GM13976 (cell line): ENCODE results near the gene ENO2.

Experiments
- DNase-seq: peaks from one replicate; pipeline ENCODE4 v3.0.0; 2012; ENCODE audit warnings: low spot score
- CTCF ChIP-seq: IDR thresholded peaks from 2 replicates; pipeline ENCODE4 v1.5.1; 2012; ENCODE audit warnings: borderline replicate concordance, mild to moderate bottlenecking; ENCODE audit not compliant: insufficient read depth; ENCODE audit errors: extremely low read depth, missing control alignments, control extremely low read depth
- in situ Hi-C: fragments of 300-500 bp; cut with MboI; formaldehyde crosslinking; loops from one replicate; pipeline ENCODE4 v1.12.0; 2022; ENCODE audit warnings: low sequenced_read_pairs, mixed read lengths, inconsistent platforms; ENCODE audit not compliant: unreplicated experiment

Gene ENO2

GRCh38 chr12:6960593-6961277, 46.4 kb downstream of the ENO2 start:
- in situ Hi-C loops = no loop called here
- peak; percentile 68 for DNase-seq
- peak; percentile 62 for TF ChIP-seq CTCF

- no peak for TF ChIP-seq CTCF
- in situ Hi-C loops = no loop called here
- DNase-seq = peak; percentile 65
Measured at GRCh38 chr12:6961278-6961694, 46.9 kb downstream of the ENO2 start.

- peak; percentile 12 for TF ChIP-seq CTCF
- in situ Hi-C loops = no loop called here
- DNase-seq = peak; percentile 72
Measured at GRCh38 chr12:6961695-6962284, 47.4 kb downstream of the ENO2 start.

- no peak for DNase-seq
- in situ Hi-C loops = no loop called here
- TF ChIP-seq CTCF = no peak
Measured at GRCh38 chr12:6962285-6963015, 48.1 kb downstream of the ENO2 start.

GRCh38 chr12:6963016-6963731, 48.8 kb downstream of the ENO2 start:
- no peak for TF ChIP-seq CTCF
- in situ Hi-C loops = no loop called here
- peak; percentile 28 for DNase-seq

- in situ Hi-C loops = no loop called here
- no peak for DNase-seq
- no peak for TF ChIP-seq CTCF
Measured at GRCh38 chr12:6963791-6964413, 49.5 kb downstream of the ENO2 start.
